Brain microvascular endothelial cell (primary cell): Measurements from ENCODE around the gene CTSO.

Experiments
- DNase-seq: peaks from one replicate; pipeline ENCODE4 v3.0.0-alpha.2; 2020
- H3K27ac ChIP-seq: fragments of 250-450 bp; sonication (Bioruptor Pico); 2 replicates; pipeline ENCODE4 v1.5.1; 2020; ENCODE audit warnings: mild to moderate bottlenecking, moderate library complexity
- H3K27me3 ChIP-seq: fragments of 250-450 bp; sonication (Bioruptor Pico); replicated peaks from 2 replicates; pipeline ENCODE4 v1.5.1; 2020; ENCODE audit warnings: mild to moderate bottlenecking
- H3K36me3 ChIP-seq: fragments of 250-450 bp; sonication (Bioruptor Pico); replicated peaks from 2 replicates; pipeline ENCODE4 v1.5.1; 2020; ENCODE audit warnings: mild to moderate bottlenecking
- H3K4me3 ChIP-seq: 2 replicates; pipeline ENCODE4 v1.5.1; 2011; ENCODE audit warnings: low read depth, mild to moderate bottlenecking, control low read depth, low read length, moderate library complexity
- in situ Hi-C: cut with HindIII; loops from 2 replicates; pipeline ENCODE4 v1.10.0; 2017; ENCODE audit warnings: low sequenced_read_pairs, low pct_ligation_motif_present
- TF ChIP-seq, protein P1 (sequence below): IDR thresholded peaks from 2 replicates; pipeline ENCODE4 v1.5.1; 2011; ENCODE audit warnings: low read depth, mild to moderate bottlenecking, moderate library complexity, low read length, control low read depth, inconsistent platforms; ENCODE audit errors: missing control alignments

CTSO gene

DNA sequence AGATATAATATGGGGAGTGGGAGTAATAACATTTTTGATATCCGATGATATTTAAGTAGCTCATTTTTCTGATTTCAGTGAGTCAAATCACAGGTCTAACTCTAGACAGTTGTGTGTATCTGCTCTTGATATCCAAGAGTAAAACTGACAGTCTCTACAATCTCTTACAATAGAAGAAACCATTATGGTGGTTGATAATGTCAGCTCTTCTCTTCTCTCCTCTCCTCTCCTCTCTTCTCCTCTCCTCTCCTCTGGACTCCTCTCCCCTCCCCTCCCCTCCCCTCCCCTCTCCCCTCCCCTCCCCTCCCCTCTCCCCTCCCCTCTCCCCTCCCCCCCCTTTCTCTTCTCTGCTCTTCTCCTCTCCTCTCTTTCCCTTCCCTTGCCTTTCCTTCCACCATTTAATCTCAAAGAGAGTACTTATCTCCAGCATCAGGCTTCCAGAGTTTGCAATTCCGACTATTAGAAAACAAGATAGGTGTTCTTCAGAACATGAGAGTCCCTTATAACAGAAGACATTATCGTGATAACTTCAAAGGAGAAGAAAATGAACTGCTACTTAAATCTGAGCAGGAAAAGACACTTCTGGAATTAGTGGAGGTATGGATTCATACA lies 43.9 kb downstream of the CTSO start:
- in situ Hi-C loops: no loop called here
- H3K27me3 ChIP-seq: no peaks in the 10 kb centered on the region
- TF ChIP-seq, protein P1, sequence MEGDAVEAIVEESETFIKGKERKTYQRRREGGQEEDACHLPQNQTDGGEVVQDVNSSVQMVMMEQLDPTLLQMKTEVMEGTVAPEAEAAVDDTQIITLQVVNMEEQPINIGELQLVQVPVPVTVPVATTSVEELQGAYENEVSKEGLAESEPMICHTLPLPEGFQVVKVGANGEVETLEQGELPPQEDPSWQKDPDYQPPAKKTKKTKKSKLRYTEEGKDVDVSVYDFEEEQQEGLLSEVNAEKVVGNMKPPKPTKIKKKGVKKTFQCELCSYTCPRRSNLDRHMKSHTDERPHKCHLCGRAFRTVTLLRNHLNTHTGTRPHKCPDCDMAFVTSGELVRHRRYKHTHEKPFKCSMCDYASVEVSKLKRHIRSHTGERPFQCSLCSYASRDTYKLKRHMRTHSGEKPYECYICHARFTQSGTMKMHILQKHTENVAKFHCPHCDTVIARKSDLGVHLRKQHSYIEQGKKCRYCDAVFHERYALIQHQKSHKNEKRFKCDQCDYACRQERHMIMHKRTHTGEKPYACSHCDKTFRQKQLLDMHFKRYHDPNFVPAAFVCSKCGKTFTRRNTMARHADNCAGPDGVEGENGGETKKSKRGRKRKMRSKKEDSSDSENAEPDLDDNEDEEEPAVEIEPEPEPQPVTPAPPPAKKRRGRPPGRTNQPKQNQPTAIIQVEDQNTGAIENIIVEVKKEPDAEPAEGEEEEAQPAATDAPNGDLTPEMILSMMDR: no peak
- no peak for DNase-seq
- H3K36me3 ChIP-seq: no peaks in the 10 kb centered on the region
- H3K4me3 ChIP-seq: no peak overlapping the region
- no peak overlapping the region for H3K27ac ChIP-seq

DNA sequence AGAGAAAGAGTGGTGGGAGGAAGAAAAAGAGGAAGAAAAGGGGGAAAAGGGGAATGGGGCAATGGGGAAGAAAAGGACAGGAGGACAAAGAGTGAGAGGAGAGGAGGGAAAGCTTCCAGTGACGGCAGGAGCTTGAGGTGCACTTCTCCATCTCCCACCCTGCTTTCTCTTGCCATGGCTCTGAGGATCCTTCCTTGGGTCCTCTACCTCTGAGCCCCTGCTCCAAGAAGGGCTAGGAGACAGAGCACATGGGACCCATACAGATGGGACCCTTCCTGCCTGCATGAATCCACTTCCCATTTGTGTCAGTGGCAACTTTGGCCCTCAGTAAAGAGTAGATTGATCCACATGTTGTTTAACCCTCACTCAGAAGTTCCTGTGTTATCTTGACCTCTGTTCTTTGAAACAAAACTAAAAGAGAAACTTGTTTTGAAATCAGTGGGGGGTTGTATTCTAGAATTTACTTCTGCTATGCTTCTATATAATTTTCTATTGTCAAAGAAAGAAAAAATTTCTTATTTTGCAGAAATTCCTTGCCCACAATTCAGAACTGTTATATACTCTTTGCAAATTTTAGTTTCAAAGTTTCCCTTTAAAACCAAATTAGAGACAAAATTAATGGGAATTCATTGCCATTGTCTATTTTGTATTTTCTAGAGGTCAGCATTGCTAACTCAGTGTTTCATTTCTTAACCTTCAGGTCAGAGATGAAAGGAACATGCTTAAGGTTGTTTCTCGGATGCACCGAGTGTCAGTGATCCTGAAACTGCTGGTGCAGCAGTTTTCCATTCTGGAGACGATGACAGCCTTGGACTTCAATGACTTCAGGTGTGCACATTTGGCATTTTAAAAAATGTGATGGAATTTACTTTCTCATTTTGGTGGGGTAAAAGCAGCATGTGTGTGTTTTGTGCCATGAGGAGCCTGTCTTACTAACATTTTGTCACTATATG lies 45.2 kb downstream of the CTSO start:
- Histone ChIP-seq H3K4me3 (no peak overlapping the region), H3K36me3 (no peaks in the 10 kb centered on the region), H3K27me3 (no peaks in the 10 kb centered on the region), H3K27ac (no peak overlapping the region)
- DNase-seq: no peak
- TF ChIP-seq, protein P1: no peak
- in situ Hi-C loops: no loop called here

DNA sequence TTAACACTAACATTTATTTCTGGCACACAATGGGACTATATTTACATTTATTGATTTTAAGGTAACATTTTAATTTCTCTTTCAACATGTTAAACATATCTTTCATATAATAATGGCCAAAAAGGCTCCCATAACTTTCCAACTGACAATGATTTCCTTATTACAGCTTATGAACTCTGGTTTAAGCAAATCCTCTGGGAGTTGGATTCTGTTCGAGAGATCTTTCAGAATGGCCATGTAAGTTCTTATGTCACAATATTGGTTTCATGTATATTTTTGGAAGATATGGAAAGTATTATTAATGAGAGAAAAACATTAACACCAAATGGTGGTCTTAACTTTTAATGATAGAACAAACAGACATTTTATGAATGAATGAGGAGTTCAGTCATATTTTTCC lies 46.1 kb downstream of the CTSO start:
- in situ Hi-C loops: no loop called here
- no peak for DNase-seq
- Histone ChIP-seq H3K27ac (no peak overlapping the region), H3K36me3 (no peaks in the 10 kb centered on the region), H3K4me3 (no peak overlapping the region), H3K27me3 (no peaks in the 10 kb centered on the region)
- TF ChIP-seq, protein P1: no peak

DNA sequence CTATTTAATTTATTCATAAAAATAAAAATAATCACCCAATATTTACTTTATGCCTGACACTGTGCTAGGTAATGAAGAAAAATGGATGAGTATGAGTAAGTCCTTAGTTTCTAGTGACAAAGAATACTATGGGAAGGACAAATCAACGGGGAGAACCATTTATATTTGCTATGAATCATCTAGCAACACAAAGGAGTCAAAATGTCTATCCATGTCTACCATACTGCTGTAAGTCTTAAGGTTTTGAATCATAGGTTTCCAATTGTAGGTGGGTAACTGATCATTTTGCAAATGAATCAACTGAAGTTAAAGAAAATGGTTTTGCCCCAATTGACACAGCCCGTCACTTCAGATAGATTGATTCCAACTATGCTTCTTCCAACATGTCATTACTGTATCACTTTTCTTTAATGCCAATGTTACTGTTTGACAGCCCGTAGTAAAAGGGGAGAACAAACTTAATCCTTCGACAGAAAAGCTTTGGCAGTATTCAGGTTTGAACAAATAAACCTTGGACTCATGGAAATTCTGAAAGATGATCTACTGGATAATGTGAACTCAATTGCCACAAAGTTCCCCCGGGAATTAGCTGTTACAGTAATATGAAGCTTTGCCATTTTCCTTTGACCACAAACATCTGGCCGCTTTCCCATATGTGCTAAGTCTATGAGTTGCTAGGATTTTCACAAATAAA lies 47.0 kb downstream of the CTSO start:
- DNase-seq: peak; percentile 98
- Histone ChIP-seq H3K36me3 (no peaks in the 10 kb centered on the region), H3K4me3 (no peak overlapping the region), H3K27ac (peak overlapping the region; percentile 63), H3K27me3 (no peaks in the 10 kb centered on the region)
- TF ChIP-seq, protein P1: no peak
- in situ Hi-C loops: no loop called here

DNA sequence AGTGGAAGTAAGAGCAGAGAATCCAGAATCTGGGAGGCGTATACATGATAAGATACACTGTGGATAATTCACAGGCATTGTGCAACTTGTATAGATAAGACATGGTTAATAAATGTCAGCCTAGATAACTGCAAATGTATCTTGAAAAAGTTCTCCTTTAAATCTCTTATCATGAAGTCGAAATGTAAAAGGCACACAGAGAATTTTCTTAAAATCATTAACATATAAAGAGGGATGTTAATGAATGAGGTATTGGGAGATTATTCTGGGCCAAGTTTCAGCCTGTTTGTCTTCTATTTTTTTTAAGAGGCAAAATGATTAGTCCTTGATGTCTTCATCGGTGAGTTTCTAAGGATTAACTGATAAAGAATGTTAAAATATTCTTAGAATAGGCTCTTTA lies 49.3 kb downstream of the CTSO start:
- H3K36me3 ChIP-seq: no peaks in the 10 kb centered on the region
- no peak overlapping the region for H3K27ac ChIP-seq
- H3K27me3 ChIP-seq: no peaks in the 10 kb centered on the region
- no peak for DNase-seq
- H3K4me3 ChIP-seq: no peak overlapping the region
- TF ChIP-seq, protein P1: no peak
- in situ Hi-C loops: no loop called here
